Measurements from ENCODE around the gene NDUFAF3.

NDUFAF3 gene, protein sequence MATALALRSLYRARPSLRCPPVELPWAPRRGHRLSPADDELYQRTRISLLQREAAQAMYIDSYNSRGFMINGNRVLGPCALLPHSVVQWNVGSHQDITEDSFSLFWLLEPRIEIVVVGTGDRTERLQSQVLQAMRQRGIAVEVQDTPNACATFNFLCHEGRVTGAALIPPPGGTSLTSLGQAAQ

DNA sequence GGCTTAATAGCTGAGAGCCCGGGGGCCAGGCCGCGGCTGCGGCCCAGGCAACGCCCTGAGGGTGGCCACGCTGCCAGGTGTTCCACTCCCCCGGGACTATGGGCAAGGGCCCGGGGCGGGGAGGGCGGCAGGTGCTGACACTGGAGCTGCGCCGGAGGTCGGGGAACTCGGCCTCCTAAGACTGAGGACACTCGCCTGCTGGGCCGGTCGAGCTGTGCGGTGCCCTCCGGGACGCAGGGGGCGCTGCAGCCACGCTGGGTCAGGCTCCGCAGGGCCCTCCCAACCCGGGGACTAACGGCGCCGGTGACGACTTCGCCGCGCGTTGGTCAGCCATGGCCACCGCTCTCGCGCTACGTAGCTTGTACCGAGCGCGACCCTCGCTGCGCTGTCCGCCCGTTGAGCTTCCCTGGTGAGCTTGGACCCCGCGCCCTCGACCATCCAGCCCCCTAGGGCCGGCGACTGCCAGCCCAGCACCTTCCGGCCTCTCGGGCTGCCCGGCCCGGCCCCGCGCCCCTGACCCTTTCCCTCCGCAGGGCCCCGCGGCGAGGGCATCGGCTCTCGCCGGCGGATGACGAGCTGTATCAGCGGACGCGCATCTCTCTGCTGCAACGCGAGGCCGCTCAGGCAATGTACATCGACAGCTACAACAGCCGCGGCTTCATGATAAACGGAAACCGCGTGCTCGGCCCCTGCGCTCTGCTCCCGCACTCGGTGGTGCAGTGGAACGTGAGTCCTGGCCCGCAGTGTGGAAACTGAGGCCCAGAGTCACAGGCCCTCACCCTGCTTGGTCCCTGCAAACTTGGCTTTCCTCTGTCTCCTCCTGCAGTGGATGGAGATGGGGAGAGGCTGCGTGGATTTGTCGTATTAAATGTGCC, at the start of gene NDUFAF3:
TSS of gene NDUFAF3 (plus strand) at position 309 of the 875 bp plus-strand sequence. CDS start at position 333, 24 bp downstream.
- TF ChIP-seq, protein P1, sequence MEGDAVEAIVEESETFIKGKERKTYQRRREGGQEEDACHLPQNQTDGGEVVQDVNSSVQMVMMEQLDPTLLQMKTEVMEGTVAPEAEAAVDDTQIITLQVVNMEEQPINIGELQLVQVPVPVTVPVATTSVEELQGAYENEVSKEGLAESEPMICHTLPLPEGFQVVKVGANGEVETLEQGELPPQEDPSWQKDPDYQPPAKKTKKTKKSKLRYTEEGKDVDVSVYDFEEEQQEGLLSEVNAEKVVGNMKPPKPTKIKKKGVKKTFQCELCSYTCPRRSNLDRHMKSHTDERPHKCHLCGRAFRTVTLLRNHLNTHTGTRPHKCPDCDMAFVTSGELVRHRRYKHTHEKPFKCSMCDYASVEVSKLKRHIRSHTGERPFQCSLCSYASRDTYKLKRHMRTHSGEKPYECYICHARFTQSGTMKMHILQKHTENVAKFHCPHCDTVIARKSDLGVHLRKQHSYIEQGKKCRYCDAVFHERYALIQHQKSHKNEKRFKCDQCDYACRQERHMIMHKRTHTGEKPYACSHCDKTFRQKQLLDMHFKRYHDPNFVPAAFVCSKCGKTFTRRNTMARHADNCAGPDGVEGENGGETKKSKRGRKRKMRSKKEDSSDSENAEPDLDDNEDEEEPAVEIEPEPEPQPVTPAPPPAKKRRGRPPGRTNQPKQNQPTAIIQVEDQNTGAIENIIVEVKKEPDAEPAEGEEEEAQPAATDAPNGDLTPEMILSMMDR (IDR thresholded peaks at IDR 0.05; ENCODE audit: extremely low read depth, insufficient read depth, missing control alignments) = peak; percentile 97
- in situ Hi-C loops (cut with MboI; ENCODE audit: low pct_unique_long_range_greater_than_20kb, low sequenced_read_pairs, unreplicated experiment) = no loop called here
- DNase-seq (ENCODE audit: low spot score) = peak; percentile 92

DNA sequence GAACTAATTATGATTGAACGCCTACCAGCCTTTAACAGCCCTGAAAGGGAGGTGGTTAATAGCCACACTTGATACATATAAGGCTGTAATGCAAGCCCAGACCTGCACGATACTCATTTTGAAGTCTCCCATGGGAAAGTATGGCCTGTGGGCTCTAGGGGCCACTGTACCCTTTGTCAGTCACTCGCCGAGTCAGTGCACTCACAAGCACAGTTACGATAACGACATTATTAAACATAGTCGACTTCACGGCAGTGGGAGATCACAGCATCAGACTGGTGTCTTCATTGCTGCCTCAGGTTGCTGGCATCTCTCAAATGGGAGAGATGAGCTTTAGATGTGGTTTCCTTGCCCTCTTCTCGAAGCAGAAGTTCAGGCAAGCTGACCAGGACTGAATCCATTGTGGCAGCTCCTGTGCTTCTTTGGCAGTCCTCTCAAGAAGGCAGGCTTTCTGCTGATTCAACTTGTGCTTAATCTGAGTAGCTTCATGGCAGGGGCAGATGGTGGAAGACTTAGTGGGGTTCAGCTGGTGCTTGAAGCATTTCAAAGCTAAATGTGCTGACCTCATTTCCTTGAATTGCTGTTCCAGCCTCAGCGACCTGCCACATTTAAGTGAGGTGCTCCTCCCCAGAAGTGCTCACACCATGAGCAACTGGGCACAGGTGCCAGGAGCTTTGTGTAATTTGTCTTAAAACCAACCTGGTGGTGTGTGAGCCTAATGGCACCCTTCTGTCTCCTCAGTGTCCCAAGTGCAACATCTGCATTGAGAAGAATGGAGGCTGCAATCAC, 47.7 kb upstream of the NDUFAF3 start:
- TF ChIP-seq, protein P1 (IDR thresholded peaks at IDR 0.05; ENCODE audit: extremely low read depth, insufficient read depth, missing control alignments) = no peak
- no peak for DNase-seq (ENCODE audit: low spot score)
- in situ Hi-C loops (cut with MboI; ENCODE audit: low pct_unique_long_range_greater_than_20kb, low sequenced_read_pairs, unreplicated experiment) = no loop called here

DNA sequence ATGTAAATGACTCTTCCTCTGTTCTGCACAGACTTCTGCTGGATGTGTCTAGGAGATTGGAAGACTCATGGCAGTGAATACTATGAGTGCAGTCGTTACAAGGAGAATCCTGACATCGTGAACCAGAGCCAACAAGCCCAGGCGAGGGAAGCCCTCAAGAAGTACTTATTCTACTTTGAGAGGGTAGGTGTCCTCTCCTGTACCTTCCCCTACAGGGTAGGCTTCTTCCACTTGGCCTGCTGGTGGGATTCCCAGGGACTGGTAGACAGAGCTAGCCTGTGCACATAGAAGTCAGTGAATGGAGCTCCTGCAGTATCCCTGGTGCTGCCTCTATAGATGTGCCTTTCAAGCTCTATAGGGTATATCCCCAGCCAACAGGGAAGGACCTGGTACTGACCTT, 42.5 kb upstream of the NDUFAF3 start:
- TF ChIP-seq, protein P1 (IDR thresholded peaks at IDR 0.05; ENCODE audit: extremely low read depth, insufficient read depth, missing control alignments) = no peak
- DNase-seq (ENCODE audit: low spot score) = no peak
- in situ Hi-C loops (cut with MboI; ENCODE audit: low pct_unique_long_range_greater_than_20kb, low sequenced_read_pairs, unreplicated experiment) = no loop called here

DNA sequence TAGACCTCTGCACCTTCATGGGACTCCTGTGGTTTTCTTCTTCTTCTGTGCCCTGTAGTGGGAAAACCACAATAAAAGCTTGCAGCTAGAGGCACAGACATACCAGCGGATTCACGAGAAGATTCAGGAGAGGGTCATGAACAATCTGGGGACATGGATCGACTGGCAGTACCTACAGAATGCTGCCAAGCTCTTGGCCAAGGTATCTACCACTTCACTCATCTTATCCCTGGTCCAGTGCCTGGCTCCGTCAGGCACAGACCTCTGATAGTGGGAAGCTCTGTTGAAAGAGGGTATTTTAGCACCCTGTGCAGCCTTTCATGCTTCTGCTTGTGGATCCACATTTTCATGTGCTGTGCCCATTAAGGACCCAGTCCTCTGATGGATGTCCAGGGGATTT, 41.6 kb upstream of the NDUFAF3 start:
- TF ChIP-seq, protein P1 (IDR thresholded peaks at IDR 0.05; ENCODE audit: extremely low read depth, insufficient read depth, missing control alignments) = no peak
- in situ Hi-C loops (cut with MboI; ENCODE audit: low pct_unique_long_range_greater_than_20kb, low sequenced_read_pairs, unreplicated experiment) = no loop called here
- DNase-seq (ENCODE audit: low spot score) = no peak

DNA sequence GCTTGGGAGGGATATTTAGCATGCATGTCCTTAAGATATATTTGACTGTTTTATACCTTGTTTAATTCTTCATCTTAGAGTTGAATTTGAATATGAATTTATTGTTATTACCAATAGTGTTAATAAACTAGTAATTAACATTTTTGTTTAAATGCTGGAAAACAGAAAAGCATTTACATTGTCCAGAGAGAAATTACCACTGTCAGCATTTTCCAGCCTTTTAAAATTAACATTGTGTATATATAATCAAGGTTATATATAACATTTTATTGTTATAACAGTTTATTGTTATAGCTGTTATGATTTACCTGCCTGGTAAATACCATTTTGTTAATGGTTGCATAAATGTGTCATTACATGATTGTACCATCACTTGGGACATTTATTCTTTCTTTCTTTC, 39.9 kb upstream of the NDUFAF3 start:
- in situ Hi-C loops (cut with MboI; ENCODE audit: low pct_unique_long_range_greater_than_20kb, low sequenced_read_pairs, unreplicated experiment) = no loop called here
- DNase-seq (ENCODE audit: low spot score) = no peak
- TF ChIP-seq, protein P1 (IDR thresholded peaks at IDR 0.05; ENCODE audit: extremely low read depth, insufficient read depth, missing control alignments) = no peak

DNA sequence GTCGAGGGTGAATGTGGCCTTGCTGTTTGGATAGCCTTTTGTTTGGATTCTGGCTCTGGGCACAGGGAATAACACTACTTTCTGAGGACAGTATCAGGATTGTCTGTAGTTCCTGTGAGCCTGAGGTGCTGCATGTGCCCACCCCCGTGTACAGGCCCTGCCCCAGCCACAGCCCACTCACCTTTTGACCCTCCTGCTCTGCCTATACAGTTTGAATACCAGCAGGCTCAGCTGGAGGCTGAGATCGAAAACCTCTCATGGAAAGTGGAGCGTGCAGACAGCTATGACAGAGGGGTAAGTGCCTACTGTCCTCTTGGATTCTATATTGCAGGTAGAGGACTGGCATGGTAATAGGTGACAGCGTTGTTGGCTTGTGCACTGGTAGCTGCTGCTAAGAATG, 39.2 kb upstream of the NDUFAF3 start:
- TF ChIP-seq, protein P1 (IDR thresholded peaks at IDR 0.05; ENCODE audit: extremely low read depth, insufficient read depth, missing control alignments) = no peak
- in situ Hi-C loops (cut with MboI; ENCODE audit: low pct_unique_long_range_greater_than_20kb, low sequenced_read_pairs, unreplicated experiment) = no loop called here

More for the DNA sequence above, 39.2 kb upstream of the NDUFAF3 start:
- DNase-seq (ENCODE audit: low spot score) = no peak
